Eye (tissue), 1 donor: ENCODE results near the gene ZBTB5.
"Not testable (repeated sequence)": the region's sequence is repeated elsewhere in the genome, so short reads cannot be mapped to it uniquely, and the experiment has no call there.

ENCODE experiments used
- DNase-seq: peaks from one replicate; pipeline ENCODE4 v3.0.0-alpha.2; 2015

ZBTB5 gene

DNA sequence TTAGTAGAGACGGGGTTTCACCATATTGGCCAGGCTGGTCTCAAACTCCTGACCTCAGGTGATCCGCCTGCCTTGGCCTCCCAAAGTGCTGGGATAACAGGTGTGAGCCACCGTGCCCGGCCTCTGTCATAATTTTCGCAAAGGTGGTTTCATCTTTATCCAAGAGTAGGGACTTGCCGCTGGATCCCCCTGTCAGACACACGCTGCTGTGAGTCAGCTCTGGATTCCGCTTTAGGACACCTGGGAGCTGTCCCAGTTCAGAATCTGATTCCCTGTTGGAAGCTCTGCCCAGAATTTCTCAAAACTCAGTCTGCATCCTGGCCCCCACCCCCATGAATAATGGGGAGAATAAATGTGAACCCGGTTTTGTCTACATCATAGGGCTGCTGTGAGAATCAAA is 60.7 kb downstream of the ZBTB5 start:
- DNase-seq: no peak

DNA sequence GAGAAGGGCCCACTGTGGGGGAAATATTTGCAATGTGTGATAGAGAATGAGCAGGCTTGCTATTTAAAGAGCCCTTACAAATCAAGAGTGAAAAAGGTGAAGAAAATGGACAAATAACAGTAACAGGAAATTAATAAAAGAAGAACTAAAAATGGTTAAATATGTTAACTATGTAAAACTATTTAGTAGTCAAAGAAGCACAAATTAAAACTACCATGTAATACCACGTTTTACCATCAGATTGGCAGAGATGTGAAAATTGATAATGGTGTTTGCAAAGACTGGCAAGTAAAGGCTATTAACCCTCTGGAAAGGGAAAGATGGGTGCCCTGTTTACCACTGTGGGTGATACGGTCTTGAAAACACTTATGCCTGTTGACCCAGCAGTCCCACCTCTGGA is 65.9 kb downstream of the ZBTB5 start:
- no peak for DNase-seq

- no peak for DNase-seq
Measured at GRCh38 chr9:37398464-37399025, 66.7 kb downstream of the ZBTB5 start.

GRCh38 chr9:37397948-37398347 is 67.3 kb downstream of the ZBTB5 start:
- not testable (repeated sequence) for DNase-seq

GRCh38 chr9:37395663-37396062 is 69.6 kb downstream of the ZBTB5 start:
- DNase-seq: no peak

- no peak for DNase-seq
Measured at GRCh38 chr9:37395229-37395628, 70.0 kb downstream of the ZBTB5 start.

DNA sequence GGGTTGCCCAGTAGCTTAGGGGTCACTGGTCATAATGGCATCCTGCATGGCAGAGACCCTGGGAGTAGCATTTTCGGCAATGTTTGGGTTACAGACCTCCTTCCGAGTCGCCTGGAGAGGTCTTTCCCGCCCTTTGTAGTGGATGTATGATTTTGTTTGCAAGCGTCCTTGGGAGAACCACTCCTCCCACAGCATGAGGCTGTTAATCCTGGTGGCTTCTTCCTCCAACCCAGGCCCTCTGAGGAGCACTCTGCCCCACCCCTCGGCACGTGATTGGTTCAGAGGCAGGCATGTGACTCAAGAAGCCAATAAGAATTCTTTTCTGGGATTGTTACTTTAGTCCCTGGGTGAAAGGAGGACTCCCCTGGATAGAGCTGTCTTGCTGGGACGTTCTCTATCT is 73.0 kb downstream of the ZBTB5 start:
- DNase-seq: no peak

GRCh38 chr9:37390759-37391158 is 74.5 kb downstream of the ZBTB5 start:
- no peak for DNase-seq
